Measurements from ENCODE around the gene PDS5A. TPM values are rescaled to one million over a fixed set of nuclear protein-coding genes. Genes with fewer than 3 reads are reported as not detected.
A peak's percentile ranks its signal among the peaks of the same experiment; 100 is the strongest.
"Not testable (repeated sequence)": the region's sequence is repeated elsewhere in the genome, so short reads cannot be mapped to it uniquely, and the experiment has no call there.

PDS5A gene
- total RNA-seq, 1 donor: 85.1 TPM

DNA sequence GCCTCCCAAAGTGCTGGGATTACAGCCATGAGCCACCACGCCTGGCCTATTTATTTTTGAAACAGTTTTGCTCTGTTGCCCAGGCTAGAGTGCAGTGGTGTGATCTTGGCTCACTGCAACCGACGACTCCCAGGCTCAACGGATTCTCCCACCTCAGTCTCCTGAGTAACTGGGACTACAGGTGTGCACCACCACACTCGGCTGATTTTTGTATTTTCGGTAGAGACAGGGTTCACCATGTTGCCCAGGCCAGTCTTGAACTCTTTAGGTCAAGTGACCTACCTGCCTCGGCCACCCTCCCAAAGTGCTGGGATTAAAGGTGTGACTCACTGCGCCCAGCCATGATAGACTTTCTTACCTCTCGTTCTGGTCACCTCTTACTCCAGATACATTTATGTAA is 155.8 kb downstream of the PDS5A start:
- DNase-seq (ENCODE audit: low read depth): no peak
- TF ChIP-seq, protein P1, sequence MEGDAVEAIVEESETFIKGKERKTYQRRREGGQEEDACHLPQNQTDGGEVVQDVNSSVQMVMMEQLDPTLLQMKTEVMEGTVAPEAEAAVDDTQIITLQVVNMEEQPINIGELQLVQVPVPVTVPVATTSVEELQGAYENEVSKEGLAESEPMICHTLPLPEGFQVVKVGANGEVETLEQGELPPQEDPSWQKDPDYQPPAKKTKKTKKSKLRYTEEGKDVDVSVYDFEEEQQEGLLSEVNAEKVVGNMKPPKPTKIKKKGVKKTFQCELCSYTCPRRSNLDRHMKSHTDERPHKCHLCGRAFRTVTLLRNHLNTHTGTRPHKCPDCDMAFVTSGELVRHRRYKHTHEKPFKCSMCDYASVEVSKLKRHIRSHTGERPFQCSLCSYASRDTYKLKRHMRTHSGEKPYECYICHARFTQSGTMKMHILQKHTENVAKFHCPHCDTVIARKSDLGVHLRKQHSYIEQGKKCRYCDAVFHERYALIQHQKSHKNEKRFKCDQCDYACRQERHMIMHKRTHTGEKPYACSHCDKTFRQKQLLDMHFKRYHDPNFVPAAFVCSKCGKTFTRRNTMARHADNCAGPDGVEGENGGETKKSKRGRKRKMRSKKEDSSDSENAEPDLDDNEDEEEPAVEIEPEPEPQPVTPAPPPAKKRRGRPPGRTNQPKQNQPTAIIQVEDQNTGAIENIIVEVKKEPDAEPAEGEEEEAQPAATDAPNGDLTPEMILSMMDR (IDR thresholded peaks at IDR 0.05; ENCODE audit: insufficient read depth, low read depth, low read length): no peak
- H3K4me3 ChIP-seq (ENCODE audit: low read depth, low read length): no peak overlapping the region

DNA sequence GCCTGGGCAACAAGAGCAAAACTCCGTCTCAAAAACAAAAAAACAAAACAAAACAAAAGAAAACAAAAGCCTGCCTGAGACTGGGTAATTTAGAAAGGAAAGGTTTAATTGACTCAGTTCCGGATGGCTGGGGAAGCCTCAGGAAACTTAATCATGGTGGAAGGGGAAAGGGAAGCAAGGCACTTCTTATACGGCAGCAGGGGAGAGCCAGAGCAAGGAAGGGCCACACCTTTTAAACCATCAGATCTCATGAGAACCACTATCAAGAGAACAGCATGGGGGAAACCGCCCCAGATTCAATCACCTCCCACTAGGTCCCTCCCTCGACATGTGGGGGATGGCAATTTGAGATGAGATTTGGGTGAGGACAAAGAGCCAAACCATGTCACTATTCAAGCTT is 157.5 kb downstream of the PDS5A start:
- TF ChIP-seq, protein P1 (IDR thresholded peaks at IDR 0.05; ENCODE audit: insufficient read depth, low read depth, low read length): no peak
- DNase-seq (ENCODE audit: low read depth): no peak
- H3K4me3 ChIP-seq (ENCODE audit: low read depth, low read length): no peak overlapping the region

DNA sequence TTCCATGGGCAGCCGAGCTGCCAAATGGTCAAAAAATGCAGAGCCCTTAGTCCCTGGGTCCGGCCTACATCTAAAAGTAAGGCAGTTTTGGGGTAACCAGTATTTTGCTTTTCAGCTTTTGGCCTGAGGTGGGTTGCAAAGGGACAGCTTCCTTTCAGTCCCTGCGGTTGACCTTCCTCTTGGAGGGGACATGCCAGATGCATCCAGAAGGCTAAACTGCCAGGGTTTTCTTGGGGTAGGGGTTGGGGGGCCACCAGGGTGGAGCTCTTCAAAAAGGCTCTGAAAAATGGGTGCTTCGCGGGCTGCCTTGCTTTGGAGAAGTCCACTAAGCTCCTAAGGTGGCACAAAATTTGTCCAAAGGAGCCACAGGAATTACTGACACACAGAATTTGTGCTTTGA is 159.1 kb downstream of the PDS5A start:
- TF ChIP-seq, protein P1 (IDR thresholded peaks at IDR 0.05; ENCODE audit: insufficient read depth, low read depth, low read length): no peak
- H3K4me3 ChIP-seq (ENCODE audit: low read depth, low read length): no peak overlapping the region
- DNase-seq (ENCODE audit: low read depth): no peak

DNA sequence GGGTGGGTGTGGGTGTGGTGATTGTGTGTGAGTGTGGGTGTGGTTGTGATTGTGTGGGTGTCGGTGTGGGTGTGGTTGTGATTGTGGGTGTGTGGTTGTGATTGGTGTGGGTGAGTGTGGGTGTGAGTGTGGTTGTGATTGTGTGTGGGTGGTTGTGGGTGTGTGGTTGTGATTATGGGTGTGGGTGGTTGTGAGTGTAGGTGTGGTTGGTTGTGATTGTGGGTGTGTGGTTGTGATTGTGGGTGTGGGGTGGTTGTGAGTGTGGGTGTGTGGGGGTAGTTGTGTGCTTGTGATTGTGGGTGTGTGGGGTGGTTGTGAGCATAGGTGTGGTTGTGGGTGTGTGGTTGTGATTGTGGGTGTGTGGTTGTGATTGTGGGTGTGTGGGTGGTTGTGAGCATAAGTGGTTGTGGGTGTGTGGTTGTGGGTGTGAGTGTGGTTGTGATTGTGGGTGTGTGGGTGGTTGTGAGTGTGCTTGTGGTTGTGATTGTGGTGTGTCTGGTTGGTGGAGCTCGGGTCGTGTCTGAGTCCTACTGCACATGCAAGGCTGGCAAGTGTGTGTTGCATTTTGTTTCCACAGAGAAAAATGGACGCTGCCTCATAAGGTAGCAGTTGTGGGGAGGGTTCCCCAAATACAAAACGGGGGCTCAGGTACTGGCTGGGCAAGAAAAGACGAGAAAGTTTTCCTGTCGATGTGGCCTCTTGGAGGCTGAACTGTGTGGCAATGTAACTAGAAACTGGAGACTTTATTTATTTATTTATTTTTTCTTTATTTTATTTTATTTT is 163.1 kb downstream of the PDS5A start:
- TF ChIP-seq, protein P1 (IDR thresholded peaks at IDR 0.05; ENCODE audit: insufficient read depth, low read depth, low read length): no peak
- no peak overlapping the region for H3K4me3 ChIP-seq (ENCODE audit: low read depth, low read length)
- peak; percentile 21 for DNase-seq (ENCODE audit: low read depth)

DNA sequence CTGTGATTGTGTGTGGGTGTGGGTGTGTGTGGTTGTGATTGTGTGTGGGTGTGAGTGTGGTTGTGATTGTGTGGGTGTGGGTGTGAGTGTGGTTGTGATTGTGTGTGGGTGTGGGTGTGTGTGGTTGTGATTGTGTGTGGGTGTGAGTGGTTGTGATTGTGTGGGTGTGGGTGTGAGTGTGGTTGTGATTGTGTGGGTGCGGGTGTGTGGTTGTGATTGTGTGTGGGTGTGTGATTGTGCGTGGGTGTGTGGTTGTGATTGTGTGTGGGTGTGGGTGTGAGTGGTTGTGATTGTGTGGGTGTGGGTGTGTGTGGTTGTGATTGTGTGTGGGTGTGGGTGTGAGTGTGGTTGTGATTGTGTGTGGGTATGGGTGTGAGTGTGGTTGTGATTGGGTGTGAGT is 163.9 kb downstream of the PDS5A start:
- H3K4me3 ChIP-seq (ENCODE audit: low read depth, low read length); DNase-seq (ENCODE audit: low read depth): not testable (repeated sequence)

DNA sequence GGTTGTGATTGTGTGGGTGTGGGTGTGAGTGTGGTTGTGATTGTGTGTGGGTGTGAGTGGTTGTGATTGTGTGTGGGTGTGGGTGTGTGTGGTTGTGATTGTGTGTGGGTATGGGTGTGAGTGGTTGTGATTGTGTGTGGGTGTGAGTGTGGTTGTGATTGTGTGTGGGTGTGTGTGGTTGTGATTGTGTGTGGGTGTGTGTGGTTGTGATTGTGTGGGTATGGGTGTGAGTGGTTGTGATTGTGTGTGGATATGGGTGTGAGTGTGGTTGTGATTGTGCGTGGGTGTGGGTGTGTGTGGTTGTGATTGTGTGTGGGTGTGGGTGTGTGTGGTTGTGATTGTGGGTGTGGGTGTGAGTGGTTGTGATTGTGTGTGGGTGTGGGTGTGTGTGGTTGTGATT is 164.7 kb downstream of the PDS5A start:
- not testable (repeated sequence) for DNase-seq (ENCODE audit: low read depth)

DNA sequence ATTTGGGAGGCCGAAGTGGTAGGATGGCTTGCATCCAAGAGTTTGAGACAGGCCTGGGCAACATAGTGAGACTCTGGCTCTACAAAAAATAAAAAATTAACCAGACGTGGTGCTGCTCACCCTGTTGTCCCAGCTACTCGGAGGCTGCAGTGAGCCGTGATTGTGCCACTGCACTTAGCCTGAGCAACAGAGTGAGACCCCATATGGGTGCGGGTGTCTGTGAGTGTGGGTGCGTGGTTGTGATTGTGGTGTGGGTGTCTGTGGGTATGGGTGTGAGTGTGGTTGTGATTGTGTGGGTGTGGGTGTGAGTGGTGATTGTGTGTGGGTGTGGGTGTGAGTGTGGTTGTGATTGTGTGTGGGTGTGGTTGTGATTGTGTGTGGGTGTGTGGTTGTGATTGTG is 165.2 kb downstream of the PDS5A start:
- TF ChIP-seq, protein P1 (IDR thresholded peaks at IDR 0.05; ENCODE audit: insufficient read depth, low read depth, low read length): no peak
- no peak overlapping the region for H3K4me3 ChIP-seq (ENCODE audit: low read depth, low read length)
- no peak for DNase-seq (ENCODE audit: low read depth)

More for the DNA sequence above, 164.7 kb downstream of the PDS5A start:
- H3K4me3 ChIP-seq (ENCODE audit: low read depth, low read length): not testable (repeated sequence)

DNA sequence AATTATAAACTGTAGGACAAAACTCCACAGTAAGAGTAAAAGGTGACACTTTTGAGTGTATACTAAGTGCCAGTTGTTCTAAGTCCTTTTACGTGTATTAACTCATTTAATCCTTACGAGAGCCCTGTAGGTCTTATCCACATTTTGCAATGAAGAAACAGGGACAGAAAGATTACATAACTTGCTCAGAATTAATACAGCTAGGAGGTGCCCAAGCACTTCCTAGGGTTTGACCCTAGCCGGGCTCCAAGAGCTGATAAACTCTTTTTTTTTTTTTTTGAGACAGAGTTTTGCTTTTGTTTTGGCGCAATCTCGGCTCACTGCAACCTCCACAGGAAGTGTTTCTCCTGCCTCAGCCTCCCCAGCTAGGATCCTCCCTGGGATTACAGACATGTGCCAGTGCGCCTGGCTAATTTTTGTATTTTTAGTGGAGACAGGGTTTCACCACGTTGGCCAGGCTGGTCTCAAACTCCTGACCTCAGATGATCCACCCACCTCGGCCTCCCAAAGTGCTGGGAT is 169.4 kb downstream of the PDS5A start:
- TF ChIP-seq, protein P1 (IDR thresholded peaks at IDR 0.05; ENCODE audit: insufficient read depth, low read depth, low read length): no peak
- peak; percentile 31 for DNase-seq (ENCODE audit: low read depth)
- no peak overlapping the region for H3K4me3 ChIP-seq (ENCODE audit: low read depth, low read length)
